Kidney capillary endothelial cell (primary cell): ENCODE results near the gene CPNE4.
"Not testable (repeated sequence)": the region's sequence is repeated elsewhere in the genome, so short reads cannot be mapped to it uniquely, and the experiment has no call there.

Experiments
- DNase-seq: peaks from one replicate; pipeline ENCODE4 v3.0.0-alpha.2; 2018; ENCODE audit warnings: low spot score

CPNE4 gene

GRCh38 chr3:132034486-132035464 is at the start of gene CPNE4:
Gene CPNE4, minus strand, starts transcription at chr3:132035014.
- peak; percentile 75 for DNase-seq

- DNase-seq, result peak; percentile 51
Measured at GRCh38 chr3:132083583-132084279, 48.9 kb upstream of the CPNE4 start.

- no peak for DNase-seq
Measured at GRCh38 chr3:132083159-132083558, 48.3 kb upstream of the CPNE4 start.

- no peak for DNase-seq
Measured at GRCh38 chr3:132079147-132079546, 44.3 kb upstream of the CPNE4 start.

- no peak for DNase-seq
Measured at GRCh38 chr3:132073771-132074170, 39.0 kb upstream of the CPNE4 start.

GRCh38 chr3:132071043-132071442 is 36.2 kb upstream of the CPNE4 start:
- DNase-seq, result no peak

GRCh38 chr3:132064114-132064513 is 29.3 kb upstream of the CPNE4 start:
- no peak for DNase-seq

GRCh38 chr3:132062535-132062934 is 27.7 kb upstream of the CPNE4 start:
- DNase-seq, result no peak

- DNase-seq, result no peak
Measured at GRCh38 chr3:132055872-132056271, 21.1 kb upstream of the CPNE4 start.

GRCh38 chr3:132047209-132047608 is 12.4 kb upstream of the CPNE4 start:
- DNase-seq, result no peak

- DNase-seq, result not testable (repeated sequence)
Measured at GRCh38 chr3:132044874-132045273, 10.1 kb upstream of the CPNE4 start.

GRCh38 chr3:132042681-132043080 is 7.9 kb upstream of the CPNE4 start:
- DNase-seq, result no peak

- peak; percentile 22 for DNase-seq
Measured at GRCh38 chr3:132038198-132038825, 3.5 kb upstream of the CPNE4 start.

- no peak for DNase-seq
Measured at GRCh38 chr3:132037581-132037980, 2.8 kb upstream of the CPNE4 start.

GRCh38 chr3:132037056-132037455 is 2.2 kb upstream of the CPNE4 start:
- DNase-seq, result no peak

- no peak for DNase-seq
Measured at GRCh38 chr3:132034097-132034485, 723 bp downstream of the CPNE4 start.

- no peak for DNase-seq
Measured at GRCh38 chr3:132033471-132033870, 1.3 kb downstream of the CPNE4 start.

- DNase-seq, result no peak
Measured at GRCh38 chr3:132032959-132033358, 1.9 kb downstream of the CPNE4 start.

- peak; percentile 58 for DNase-seq
Measured at GRCh38 chr3:132029182-132029902, 5.5 kb downstream of the CPNE4 start.

- DNase-seq, result no peak
Measured at GRCh38 chr3:132022914-132023313, 11.9 kb downstream of the CPNE4 start.

- no peak for DNase-seq
Measured at GRCh38 chr3:132020058-132020457, 14.8 kb downstream of the CPNE4 start.

- no peak for DNase-seq
Measured at GRCh38 chr3:132017137-132017536, 17.7 kb downstream of the CPNE4 start.
